NT2/D1 (cell line): ENCODE results near the gene WTIP.

ENCODE experiments used
- SUZ12 ChIP-seq: IDR thresholded peaks from 2 replicates; pipeline ENCODE4 v1.6.1; 2011; ENCODE audit not compliant: insufficient read length, insufficient read depth; ENCODE audit errors: extremely low read depth
- YY1 ChIP-seq: IDR thresholded peaks from 2 replicates; pipeline ENCODE4 v1.6.1; 2011; ENCODE audit not compliant: insufficient read length, insufficient read depth

GRCh38 chr19:34501339-34502320, 20.1 kb downstream of the WTIP start:
- TF ChIP-seq YY1 (no peak), SUZ12 (no peak)
